HG02588 (cell line): Measurements from ENCODE around the gene RPGRIP1L.

ENCODE experiments used
- ATAC-seq: cut with Tn5 transposase; IDR thresholded peaks from one replicate; pipeline ENCODE4 v1.9.1; 2021; ENCODE audit warnings: mild to moderate bottlenecking, moderate library complexity; ENCODE audit not compliant: unreplicated experiment

Gene RPGRIP1L

GRCh38 chr16:53608094-53608493 is 95.6 kb downstream of the RPGRIP1L start:
- ATAC-seq, result no peak

DNA sequence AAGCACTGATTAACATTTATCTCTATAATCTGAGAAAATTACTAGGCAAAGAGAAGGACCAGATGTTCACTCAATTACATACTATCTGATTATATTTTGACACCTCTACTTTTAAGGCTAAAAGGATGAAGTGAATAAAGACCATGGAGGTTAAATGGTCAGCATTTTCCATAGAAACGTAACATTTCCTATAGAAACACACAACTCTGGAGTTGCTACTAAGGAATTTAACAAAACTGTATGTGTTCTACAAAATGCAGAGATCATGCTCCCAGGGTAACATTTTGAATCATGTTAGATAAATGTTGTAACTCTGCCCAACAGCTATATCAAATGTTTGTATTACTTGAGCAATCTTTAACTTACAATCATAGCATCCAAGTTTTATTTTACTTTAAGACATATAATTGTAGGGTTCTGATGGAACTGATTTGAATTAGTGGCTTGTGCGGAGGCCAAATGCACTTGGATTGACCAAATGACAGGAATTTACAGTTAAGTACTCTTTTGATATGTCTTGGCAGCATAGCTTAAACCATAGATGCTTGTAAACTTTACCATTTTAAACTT is 97.7 kb downstream of the RPGRIP1L start:
- no peak for ATAC-seq

GRCh38 chr16:53605356-53605755 is 98.3 kb downstream of the RPGRIP1L start:
- no peak for ATAC-seq

DNA sequence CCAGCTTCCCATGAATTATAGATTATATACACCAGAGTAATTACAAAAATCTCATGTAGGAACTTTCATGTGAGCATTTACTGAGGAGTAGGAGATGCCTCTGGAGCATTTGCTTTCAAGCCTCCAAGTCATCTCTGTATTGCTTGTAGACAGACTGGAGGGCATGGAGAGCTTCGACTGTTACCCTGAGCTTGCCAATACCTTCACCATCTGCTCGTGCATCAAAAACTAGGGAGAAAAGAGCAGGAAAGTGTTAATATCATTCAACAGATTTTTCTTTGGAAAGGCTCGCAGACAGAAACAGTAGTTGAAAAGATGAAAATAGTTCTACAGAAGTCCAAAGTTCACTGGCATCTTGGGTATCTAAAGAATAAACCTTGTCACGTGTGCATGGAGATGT is 101.7 kb downstream of the RPGRIP1L start:
- no peak for ATAC-seq

DNA sequence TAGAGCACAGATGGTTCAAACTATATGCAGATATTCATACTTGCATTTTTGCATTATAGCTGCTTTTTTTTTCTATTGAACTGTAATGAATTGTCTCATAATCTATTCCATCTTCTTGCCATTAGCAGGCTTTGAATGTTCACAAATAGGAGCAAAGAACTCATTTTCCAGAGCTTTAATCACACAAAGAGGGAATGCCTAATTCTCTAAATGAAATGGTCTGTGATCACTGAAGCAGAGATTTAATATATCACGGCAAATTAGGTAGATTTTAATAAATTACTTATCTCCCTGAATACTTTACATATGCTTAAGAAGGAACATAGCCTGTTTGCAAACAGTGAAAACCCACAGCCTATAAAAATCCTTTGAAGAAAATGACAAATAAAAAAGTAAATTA is 103.0 kb downstream of the RPGRIP1L start:
- ATAC-seq, result no peak

DNA sequence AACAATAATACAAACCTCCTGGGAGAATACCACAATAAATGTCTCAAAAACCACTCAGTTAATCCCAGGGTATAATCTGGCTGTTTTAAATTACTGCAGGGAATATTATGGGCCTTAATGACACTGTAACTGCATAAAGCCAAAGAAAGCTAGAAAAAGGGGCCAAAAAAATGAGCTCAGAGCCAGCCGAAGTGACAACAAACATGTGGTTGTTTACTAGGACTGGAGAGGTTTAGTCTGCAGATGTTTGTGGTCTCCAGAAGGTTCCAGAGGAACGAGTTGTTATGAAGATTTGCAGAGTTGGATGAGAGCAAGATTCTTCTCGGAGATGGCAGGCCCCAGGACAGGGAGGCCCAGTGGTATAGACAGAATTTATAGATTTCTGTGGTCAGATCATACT is 103.5 kb downstream of the RPGRIP1L start:
- no peak for ATAC-seq

GRCh38 chr16:53599548-53599947 is 104.1 kb downstream of the RPGRIP1L start:
- ATAC-seq, result no peak

DNA sequence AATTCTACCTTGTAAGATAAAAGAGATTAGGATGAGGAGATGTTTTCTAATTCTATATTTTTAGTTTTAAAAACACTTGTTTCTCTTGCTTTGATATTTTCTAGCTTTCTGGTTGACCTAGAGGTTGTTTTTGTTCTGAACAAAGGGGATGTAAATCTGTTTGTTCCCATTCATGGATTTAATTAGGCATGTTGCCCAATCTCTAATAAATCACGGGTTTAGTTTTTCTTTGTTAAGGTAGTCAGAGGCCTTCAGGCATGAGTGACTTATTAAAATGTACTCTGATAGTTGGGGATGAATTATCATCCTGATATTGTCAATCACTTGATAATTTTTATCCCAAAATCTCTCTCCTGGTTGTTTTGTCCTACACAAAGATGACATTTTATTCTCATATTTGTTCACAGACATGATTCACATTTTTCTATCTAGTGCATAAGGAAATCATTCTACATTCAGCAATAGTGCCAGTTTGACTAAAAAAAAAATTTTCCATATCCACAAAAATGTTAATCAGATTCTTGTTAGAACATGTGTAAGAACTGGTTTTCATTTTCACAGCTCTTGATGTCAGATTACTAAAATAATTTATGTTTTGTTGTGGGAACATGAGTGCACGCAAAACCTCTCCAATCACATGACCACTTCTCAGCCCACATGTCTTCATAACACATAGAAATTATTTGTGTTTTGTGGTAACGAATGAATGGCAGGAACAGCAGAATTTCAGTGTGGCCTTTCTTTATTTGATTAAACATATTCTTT is 105.0 kb downstream of the RPGRIP1L start:
- no peak for ATAC-seq

GRCh38 chr16:53597776-53598175 is 105.9 kb downstream of the RPGRIP1L start:
- no peak for ATAC-seq

GRCh38 chr16:53588081-53588648 is 115.5 kb downstream of the RPGRIP1L start:
- no peak for ATAC-seq

GRCh38 chr16:53583401-53583800 is 120.3 kb downstream of the RPGRIP1L start:
- ATAC-seq, result no peak

GRCh38 chr16:53581784-53582183 is 121.9 kb downstream of the RPGRIP1L start:
- no peak for ATAC-seq

GRCh38 chr16:53580038-53580802 is 123.4 kb downstream of the RPGRIP1L start:
- ATAC-seq, result no peak

DNA sequence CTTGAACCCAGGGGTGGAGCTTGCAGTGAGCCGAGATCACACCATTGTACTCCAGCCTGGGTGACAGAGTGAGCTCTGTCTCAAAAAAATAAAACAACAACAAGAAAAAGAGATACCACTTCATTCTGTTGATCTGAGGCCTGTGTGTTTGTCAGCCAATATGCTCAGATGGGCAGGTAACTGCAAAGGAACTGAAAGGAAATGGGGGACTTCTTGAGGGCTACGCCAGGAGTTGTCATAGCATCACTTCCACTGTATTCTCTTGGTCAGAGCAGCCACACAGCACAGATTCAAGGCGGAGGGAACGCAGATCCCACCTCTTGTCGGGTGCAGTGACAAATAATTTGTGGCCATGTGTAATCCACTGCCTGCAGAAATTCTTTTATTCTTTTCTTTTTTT is 126.8 kb downstream of the RPGRIP1L start:
- ATAC-seq, result no peak

DNA sequence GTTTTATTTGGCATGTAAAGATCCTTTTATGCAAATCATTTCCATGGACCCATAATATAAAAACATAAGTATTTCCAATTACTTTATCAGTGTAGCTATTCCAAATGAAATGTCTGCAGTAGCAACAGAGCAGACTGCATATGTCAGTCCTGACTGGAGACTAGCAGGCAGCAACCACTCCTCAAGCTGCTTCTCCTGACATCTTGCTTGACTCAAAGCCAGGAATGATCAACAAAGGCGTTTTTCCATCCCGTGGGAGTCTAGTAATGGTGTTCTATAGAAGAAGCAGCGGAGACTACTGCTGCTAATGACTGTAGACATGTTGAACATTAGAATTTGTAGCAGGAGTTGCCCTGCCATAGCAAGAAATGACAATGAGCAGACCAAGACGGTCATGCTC is 127.4 kb downstream of the RPGRIP1L start:
- ATAC-seq, result no peak

GRCh38 chr16:53571763-53572162 is 131.9 kb downstream of the RPGRIP1L start:
- no peak for ATAC-seq

DNA sequence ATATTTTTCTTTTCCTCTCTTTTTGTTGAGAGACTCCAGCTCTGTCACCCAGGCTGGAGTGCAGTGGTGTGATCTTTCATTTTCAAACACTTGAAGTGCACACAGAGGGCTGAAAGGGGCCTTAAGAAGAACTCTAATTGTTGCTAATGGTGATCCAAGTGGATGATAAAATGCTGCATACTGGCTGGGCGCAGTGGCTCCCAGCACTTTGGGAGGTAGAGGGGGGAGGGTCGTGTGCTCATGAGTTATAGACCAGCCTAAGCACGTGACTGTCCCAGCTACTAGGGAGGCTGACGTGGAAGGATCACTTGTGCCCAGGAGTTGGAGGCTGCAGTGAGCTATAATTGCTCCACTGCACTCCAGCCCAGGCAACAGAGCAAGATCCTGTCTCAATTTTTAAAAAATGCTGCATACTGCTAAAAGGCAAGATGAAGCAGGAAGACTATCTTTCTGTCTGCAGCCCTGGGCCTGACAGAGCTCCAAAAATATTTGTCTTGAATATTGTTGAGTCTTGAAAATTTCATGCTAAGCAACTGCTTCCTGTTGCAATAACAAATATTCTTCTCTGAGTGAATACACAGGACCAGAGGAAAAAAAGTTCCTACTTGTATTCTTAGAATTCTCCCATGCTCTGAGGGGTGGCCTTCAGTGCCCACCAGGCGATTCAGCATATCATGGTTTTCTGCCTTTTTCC is 137.0 kb downstream of the RPGRIP1L start:
- no peak for ATAC-seq

DNA sequence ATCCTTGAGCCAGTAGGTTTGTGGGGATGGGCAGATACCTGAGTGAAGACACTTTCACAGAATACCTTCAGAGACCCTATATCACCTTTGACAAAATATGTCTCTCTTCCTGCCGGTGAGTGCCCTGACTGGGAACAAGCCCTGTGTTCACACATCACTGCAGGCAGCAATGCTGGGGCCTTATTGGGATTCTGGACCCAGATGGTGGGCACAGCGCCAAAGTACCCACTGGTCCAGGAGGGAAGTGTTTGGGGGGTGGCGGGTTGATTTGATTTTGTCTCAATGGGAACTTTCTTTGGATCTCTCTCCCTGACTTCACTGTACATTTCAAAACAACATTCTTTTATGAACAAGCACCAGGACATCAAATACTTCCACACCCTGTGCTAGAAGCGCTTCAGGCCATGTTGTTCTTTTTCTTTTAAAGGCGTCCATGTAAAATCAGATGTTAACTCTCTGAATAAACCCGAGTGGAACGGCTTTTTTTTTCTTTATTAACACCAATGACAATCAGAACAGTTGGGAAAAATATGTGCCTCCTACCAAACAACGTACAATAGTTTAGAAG is 138.3 kb downstream of the RPGRIP1L start:
- ATAC-seq, result no peak

GRCh38 chr16:53563426-53563825 is 140.2 kb downstream of the RPGRIP1L start:
- no peak for ATAC-seq

- ATAC-seq, result no peak
Observed at GRCh38 chr16:53561101-53561888, 142.4 kb downstream of the RPGRIP1L start.
